ENCODE data around the gene CAPN5.

CAPN5 gene

DNA sequence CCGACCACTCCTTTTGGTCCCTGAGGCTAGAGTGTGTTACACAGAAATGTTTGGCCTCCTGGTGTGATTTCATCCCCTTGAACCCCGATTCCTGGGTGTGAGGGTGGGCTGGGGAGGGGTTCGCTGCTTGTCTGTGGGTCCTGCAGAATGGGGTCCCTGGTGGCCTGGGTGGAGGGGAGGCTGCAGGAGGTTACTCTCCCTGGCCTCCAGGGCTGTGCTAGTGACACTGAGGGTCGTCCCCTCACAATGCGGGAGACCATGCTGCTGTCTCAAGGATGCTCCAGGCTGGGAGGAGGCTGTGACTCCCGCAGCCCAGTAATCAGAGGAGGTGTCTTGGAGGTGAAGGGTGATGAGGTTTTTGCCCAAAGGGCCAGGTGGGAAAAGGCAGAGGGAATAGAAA, 18.9 kb downstream of the CAPN5 start:
- TF ChIP-seq, protein P1, sequence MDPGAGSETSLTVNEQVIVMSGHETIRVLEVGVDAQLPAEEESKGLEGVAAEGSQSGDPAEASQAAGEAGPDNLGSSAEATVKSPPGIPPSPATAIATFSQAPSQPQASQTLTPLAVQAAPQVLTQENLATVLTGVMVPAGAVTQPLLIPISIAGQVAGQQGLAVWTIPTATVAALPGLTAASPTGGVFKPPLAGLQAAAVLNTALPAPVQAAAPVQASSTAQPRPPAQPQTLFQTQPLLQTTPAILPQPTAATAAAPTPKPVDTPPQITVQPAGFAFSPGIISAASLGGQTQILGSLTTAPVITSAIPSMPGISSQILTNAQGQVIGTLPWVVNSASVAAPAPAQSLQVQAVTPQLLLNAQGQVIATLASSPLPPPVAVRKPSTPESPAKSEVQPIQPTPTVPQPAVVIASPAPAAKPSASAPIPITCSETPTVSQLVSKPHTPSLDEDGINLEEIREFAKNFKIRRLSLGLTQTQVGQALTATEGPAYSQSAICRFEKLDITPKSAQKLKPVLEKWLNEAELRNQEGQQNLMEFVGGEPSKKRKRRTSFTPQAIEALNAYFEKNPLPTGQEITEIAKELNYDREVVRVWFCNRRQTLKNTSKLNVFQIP (CRISPR knock-in tag; IDR thresholded peaks at IDR 0.05; ENCODE audit: borderline replicate concordance, low read depth): no peak
- TF ChIP-seq ESRRG (CRISPR knock-in tag; IDR thresholded peaks at IDR 0.05) (no peak), ZC3H10 (CRISPR knock-in tag; IDR thresholded peaks at IDR 0.05) (no peak), ZNF8 (CRISPR knock-in tag; IDR thresholded peaks at IDR 0.05) (no peak), ZFP30 (CRISPR knock-in tag; IDR thresholded peaks at IDR 0.05) (no peak), RARB (CRISPR knock-in tag; IDR thresholded peaks at IDR 0.05) (no peak), ISL1 (CRISPR knock-in tag; IDR thresholded peaks at IDR 0.05) (no peak), BACH2 (CRISPR knock-in tag; IDR thresholded peaks at IDR 0.05; ENCODE audit: borderline replicate concordance) (no peak), ZFP3 (CRISPR knock-in tag; IDR thresholded peaks at IDR 0.05) (no peak), PPARA (CRISPR knock-in tag; IDR thresholded peaks at IDR 0.05; ENCODE audit: borderline replicate concordance) (no peak), OSR1 (CRISPR knock-in tag; IDR thresholded peaks at IDR 0.05) (no peak), CSDC2 (CRISPR knock-in tag; IDR thresholded peaks at IDR 0.05) (no peak), ZNF565 (CRISPR knock-in tag; conservative IDR thresholded peaks at IDR 0.05; ENCODE audit: low read depth) (no peak)
- TF ChIP-seq, protein P2, sequence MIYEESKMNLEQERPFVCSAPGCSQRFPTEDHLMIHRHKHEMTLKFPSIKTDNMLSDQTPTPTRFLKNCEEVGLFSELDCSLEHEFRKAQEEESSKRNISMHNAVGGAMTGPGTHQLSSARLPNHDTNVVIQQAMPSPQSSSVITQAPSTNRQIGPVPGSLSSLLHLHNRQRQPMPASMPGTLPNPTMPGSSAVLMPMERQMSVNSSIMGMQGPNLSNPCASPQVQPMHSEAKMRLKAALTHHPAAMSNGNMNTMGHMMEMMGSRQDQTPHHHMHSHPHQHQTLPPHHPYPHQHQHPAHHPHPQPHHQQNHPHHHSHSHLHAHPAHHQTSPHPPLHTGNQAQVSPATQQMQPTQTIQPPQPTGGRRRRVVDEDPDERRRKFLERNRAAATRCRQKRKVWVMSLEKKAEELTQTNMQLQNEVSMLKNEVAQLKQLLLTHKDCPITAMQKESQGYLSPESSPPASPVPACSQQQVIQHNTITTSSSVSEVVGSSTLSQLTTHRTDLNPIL (CRISPR knock-in tag; IDR thresholded peaks at IDR 0.05; ENCODE audit: low read depth): no peak
- ATAC-seq: no peak

DNA sequence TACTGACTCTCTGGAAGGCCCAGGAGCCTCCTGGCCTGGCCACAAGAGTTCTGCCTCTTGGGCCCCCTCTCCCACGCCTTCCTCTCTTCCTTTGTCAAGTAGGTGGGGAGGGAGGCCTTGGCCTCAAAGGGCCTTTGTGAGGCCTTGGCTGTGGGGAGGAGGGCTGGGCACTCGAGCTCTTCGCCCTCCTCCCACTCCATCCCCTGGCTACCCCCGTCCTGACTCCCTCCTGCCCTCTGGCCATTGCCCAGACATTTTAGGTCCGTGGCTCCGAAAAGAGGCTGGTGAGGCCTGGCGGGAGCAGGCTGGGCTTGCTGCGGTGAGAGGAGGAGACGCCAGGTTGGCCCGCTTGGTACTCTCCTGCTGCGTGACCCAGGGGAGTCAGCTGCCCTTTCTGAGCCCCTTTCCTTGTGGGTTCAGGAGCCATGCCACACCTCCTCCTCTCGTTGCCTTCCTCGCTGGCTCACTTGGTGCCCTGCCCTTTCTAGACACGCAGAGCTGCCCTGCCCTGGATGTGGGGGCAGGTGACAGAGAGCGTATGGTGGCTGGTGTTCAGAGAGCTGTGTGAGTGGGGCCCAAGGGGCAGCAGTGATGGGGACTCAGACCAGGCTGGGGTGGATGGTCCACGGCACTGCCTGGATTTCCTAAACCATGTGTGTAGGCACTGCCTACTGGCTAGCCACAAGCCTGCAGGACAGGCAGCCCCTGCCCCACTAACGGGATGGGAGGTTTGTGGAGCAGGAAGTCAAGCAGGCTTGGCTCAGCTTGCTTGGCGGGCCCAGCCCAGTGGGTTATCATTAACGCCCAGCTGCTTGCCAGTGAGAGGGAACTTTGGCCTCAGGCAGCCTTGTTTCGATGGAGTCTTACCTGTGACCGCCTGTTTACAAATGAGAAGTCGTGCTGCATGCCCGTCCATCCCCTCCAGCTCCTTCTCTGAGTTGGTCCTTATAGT, 20.0 kb downstream of the CAPN5 start:
- TF ChIP-seq ZC3H10 (CRISPR knock-in tag; IDR thresholded peaks at IDR 0.05): no peak
- TF ChIP-seq, protein P3, sequence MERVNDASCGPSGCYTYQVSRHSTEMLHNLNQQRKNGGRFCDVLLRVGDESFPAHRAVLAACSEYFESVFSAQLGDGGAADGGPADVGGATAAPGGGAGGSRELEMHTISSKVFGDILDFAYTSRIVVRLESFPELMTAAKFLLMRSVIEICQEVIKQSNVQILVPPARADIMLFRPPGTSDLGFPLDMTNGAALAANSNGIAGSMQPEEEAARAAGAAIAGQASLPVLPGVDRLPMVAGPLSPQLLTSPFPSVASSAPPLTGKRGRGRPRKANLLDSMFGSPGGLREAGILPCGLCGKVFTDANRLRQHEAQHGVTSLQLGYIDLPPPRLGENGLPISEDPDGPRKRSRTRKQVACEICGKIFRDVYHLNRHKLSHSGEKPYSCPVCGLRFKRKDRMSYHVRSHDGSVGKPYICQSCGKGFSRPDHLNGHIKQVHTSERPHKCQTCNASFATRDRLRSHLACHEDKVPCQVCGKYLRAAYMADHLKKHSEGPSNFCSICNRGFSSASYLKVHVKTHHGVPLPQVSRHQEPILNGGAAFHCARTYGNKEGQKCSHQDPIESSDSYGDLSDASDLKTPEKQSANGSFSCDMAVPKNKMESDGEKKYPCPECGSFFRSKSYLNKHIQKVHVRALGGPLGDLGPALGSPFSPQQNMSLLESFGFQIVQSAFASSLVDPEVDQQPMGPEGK (CRISPR knock-in tag; IDR thresholded peaks at IDR 0.05; ENCODE audit: borderline replicate concordance): no peak
- no peak for TF ChIP-seq TCF4 (CRISPR knock-in tag; IDR thresholded peaks at IDR 0.05; ENCODE audit: borderline replicate concordance)
- no peak for TF ChIP-seq SNAI2 (CRISPR knock-in tag; IDR thresholded peaks at IDR 0.05)
- no peak for TF ChIP-seq ESRRG (CRISPR knock-in tag; IDR thresholded peaks at IDR 0.05)
- no peak for TF ChIP-seq ZFP30 (CRISPR knock-in tag; IDR thresholded peaks at IDR 0.05)
- TF ChIP-seq ZFP3 (CRISPR knock-in tag; IDR thresholded peaks at IDR 0.05): no peak
- TF ChIP-seq, protein P4, sequence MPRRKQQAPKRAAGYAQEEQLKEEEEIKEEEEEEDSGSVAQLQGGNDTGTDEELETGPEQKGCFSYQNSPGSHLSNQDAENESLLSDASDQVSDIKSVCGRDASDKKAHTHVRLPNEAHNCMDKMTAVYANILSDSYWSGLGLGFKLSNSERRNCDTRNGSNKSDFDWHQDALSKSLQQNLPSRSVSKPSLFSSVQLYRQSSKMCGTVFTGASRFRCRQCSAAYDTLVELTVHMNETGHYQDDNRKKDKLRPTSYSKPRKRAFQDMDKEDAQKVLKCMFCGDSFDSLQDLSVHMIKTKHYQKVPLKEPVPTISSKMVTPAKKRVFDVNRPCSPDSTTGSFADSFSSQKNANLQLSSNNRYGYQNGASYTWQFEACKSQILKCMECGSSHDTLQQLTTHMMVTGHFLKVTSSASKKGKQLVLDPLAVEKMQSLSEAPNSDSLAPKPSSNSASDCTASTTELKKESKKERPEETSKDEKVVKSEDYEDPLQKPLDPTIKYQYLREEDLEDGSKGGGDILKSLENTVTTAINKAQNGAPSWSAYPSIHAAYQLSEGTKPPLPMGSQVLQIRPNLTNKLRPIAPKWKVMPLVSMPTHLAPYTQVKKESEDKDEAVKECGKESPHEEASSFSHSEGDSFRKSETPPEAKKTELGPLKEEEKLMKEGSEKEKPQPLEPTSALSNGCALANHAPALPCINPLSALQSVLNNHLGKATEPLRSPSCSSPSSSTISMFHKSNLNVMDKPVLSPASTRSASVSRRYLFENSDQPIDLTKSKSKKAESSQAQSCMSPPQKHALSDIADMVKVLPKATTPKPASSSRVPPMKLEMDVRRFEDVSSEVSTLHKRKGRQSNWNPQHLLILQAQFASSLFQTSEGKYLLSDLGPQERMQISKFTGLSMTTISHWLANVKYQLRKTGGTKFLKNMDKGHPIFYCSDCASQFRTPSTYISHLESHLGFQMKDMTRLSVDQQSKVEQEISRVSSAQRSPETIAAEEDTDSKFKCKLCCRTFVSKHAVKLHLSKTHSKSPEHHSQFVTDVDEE (CRISPR knock-in tag; IDR thresholded peaks at IDR 0.05): no peak
- no peak for TF ChIP-seq CSDC2 (CRISPR knock-in tag; IDR thresholded peaks at IDR 0.05)
- no peak for TF ChIP-seq OSR1 (CRISPR knock-in tag; IDR thresholded peaks at IDR 0.05)
- ATAC-seq: no peak

DNA sequence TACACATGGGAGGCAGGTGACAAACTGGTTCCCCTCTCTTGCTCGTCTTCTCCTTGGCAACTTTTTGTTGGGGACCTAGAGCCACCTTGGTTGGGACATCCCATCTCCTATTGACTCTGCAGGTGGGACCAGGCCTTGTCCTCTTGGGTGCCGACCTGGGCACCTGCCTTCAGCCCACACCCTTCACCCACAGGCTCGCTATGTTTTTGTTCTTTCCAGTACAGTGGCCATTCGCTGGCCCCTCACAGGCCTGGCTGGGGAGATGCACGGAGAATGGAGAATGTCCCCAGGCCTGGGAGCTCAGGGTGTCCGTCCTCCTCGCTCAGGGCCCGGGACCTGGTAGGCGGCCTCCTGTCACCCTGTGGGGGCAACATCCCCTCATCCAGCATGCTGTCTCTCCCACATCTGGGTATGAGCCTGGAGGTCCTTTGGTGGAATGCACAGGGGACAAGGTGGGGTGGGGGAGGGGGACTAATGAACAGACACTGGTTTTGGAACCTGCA, 21.0 kb downstream of the CAPN5 start:
- TF ChIP-seq, protein P4 (CRISPR knock-in tag; IDR thresholded peaks at IDR 0.05): no peak
- TF ChIP-seq, protein P3 (CRISPR knock-in tag; IDR thresholded peaks at IDR 0.05; ENCODE audit: borderline replicate concordance): no peak
- TF ChIP-seq ZNF8 (CRISPR knock-in tag; IDR thresholded peaks at IDR 0.05) (no peak), GLIS3 (CRISPR knock-in tag; IDR thresholded peaks at IDR 0.05) (no peak), ZNF70 (CRISPR knock-in tag; IDR thresholded peaks at IDR 0.05) (no peak), ISL1 (CRISPR knock-in tag; IDR thresholded peaks at IDR 0.05) (no peak), TCF4 (CRISPR knock-in tag; IDR thresholded peaks at IDR 0.05; ENCODE audit: borderline replicate concordance) (no peak), PPARA (CRISPR knock-in tag; IDR thresholded peaks at IDR 0.05; ENCODE audit: borderline replicate concordance) (no peak), OSR1 (CRISPR knock-in tag; IDR thresholded peaks at IDR 0.05) (no peak), ESRRG (CRISPR knock-in tag; IDR thresholded peaks at IDR 0.05) (no peak), ZFP30 (CRISPR knock-in tag; IDR thresholded peaks at IDR 0.05) (no peak)
- TF ChIP-seq, protein P1 (CRISPR knock-in tag; IDR thresholded peaks at IDR 0.05; ENCODE audit: borderline replicate concordance, low read depth): no peak
- ATAC-seq: no peak

All from SK-N-SH treated with all-trans-retinoic acid at 6 μM for 48 hours (cell line).